ENCODE measurements around the gene VRK1.

DNA sequence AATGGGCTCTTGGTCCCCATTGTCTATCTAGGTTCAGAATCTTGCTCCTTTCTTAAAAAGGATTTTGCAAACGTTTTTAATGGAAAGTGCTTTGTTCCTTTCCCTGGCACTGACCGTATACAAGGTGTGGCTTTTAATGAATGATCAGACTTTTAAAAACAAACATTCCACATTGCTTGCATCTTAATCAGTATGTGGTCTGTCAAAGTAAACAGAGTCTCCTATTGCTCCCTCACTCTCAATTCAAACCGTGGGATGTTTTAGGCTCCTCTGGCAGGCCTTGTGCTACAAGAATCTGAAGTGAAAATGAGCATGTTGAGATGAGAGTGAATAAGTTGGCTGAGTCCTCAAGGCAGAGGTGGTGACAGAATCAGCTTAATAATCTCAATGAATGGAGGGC, 107.0 kb downstream of the VRK1 start:
- TF ChIP-seq, protein P1, sequence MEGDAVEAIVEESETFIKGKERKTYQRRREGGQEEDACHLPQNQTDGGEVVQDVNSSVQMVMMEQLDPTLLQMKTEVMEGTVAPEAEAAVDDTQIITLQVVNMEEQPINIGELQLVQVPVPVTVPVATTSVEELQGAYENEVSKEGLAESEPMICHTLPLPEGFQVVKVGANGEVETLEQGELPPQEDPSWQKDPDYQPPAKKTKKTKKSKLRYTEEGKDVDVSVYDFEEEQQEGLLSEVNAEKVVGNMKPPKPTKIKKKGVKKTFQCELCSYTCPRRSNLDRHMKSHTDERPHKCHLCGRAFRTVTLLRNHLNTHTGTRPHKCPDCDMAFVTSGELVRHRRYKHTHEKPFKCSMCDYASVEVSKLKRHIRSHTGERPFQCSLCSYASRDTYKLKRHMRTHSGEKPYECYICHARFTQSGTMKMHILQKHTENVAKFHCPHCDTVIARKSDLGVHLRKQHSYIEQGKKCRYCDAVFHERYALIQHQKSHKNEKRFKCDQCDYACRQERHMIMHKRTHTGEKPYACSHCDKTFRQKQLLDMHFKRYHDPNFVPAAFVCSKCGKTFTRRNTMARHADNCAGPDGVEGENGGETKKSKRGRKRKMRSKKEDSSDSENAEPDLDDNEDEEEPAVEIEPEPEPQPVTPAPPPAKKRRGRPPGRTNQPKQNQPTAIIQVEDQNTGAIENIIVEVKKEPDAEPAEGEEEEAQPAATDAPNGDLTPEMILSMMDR (IDR thresholded peaks at IDR 0.05) = no peak
- no peak for TF ChIP-seq POLR2AphosphoS5 (IDR thresholded peaks at IDR 0.05; ENCODE audit: low read depth, low read length)

Measured in Panc1 (cell line).